CD4-positive, alpha-beta T cell treated with Interleukin-6 for 4 hours (primary cell): ENCODE measurements around the gene E4F1.

Experiments used
- DNase-seq: peaks from one replicate; pipeline ENCODE4 v3.0.0-alpha.2; 2020; ENCODE audit warnings: mixed read lengths

E4F1 gene, protein sequence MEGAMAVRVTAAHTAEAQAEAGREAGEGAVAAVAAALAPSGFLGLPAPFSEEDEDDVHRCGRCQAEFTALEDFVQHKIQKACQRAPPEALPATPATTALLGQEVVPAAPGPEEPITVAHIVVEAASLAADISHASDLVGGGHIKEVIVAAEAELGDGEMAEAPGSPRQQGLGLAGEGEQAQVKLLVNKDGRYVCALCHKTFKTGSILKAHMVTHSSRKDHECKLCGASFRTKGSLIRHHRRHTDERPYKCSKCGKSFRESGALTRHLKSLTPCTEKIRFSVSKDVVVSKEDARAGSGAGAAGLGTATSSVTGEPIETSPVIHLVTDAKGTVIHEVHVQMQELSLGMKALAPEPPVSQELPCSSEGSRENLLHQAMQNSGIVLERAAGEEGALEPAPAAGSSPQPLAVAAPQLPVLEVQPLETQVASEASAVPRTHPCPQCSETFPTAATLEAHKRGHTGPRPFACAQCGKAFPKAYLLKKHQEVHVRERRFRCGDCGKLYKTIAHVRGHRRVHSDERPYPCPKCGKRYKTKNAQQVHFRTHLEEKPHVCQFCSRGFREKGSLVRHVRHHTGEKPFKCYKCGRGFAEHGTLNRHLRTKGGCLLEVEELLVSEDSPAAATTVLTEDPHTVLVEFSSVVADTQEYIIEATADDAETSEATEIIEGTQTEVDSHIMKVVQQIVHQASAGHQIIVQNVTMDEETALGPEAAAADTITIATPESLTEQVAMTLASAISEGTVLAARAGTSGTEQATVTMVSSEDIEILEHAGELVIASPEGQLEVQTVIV

DNA sequence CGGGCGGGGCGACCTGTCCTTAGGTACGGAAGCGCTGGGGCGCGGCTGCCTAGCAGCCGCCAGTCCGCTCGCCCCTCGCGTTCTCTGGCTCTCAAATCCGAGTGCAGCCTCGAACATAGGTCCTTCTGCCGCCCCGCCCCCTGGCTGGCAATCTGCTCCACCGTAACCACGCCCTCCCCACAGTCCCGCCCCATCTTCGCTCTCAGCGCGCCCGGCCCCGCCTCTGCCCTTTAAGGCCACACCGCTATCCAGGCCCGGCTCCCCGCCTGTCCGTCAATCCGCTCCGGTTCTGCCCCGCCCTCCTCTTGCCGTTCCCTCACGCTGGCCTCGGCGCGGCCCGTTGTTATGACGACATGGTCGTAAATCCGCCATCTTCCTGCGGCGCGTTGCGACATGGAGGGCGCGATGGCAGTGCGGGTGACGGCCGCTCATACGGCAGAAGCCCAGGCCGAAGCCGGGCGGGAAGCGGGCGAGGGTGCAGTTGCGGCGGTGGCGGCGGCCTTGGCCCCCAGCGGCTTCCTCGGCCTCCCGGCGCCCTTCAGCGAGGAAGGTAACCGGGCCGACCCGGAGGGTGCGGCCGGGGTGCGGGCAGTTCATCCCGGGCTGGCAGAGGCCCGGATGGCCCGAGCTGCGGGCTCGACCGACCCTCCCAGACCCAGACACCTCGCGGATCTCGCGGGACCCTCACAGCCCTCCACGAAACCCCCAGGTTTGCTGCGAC, at the start of gene E4F1:
Gene E4F1, plus strand, starts transcription at position 371 of the 721 bp plus-strand sequence. Its CDS starts 23 bp downstream, at position 394.
- peak; percentile 88 for DNase-seq

DNA sequence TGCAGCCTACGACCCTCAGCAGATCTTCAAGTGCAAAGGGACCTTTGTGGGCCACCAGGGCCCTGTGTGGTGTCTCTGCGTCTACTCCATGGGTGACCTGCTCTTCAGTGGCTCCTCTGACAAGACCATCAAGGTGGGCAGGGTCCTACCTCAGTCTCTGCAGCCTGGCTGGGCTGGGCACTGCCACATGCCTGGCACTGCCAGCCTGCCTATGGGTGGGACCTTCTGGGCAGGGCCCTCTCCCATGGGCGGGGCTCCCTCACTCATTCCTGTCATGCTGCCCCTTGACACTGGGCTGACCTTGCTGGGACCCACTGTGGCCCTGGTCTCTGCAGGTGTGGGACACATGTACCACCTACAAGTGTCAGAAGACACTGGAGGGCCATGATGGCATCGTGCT, 49.5 kb upstream of the E4F1 start:
- no peak for DNase-seq

DNA sequence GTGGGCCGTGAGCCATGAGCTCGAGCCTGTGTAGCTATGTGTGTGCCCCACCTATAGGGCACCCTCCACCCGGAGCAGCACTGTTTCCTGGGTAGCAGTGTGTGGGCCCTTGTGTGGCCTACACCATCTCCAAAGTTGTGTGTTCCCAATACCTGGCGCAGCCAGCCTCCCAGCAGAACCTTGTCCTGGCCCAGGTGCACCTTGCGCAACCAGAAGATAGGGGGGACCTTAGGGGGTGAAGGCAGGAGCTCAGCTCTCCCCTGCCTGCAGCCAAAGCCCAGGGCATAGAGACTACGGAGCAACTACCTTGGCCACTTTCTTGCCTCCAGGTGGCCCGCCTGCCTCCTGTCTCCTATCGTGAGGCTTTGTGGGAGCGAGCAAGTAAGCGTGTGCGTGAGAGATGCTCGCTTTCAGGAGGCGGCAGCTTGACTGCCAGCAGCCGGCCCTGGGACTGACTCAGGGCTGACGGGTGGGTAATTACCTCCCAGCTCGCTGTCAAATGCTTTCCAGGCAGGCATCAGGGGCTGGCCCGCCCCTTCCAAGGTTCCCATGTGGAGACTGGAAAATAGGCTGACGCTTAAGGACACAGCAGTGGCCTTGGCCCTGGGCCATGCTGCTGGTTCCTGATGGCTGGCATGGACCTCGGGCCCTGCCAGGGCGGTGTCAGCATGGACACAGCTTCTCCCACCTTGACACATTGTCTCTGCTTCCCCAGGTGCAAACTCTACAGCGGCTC, 48.8 kb upstream of the E4F1 start:
- no peak for DNase-seq

DNA sequence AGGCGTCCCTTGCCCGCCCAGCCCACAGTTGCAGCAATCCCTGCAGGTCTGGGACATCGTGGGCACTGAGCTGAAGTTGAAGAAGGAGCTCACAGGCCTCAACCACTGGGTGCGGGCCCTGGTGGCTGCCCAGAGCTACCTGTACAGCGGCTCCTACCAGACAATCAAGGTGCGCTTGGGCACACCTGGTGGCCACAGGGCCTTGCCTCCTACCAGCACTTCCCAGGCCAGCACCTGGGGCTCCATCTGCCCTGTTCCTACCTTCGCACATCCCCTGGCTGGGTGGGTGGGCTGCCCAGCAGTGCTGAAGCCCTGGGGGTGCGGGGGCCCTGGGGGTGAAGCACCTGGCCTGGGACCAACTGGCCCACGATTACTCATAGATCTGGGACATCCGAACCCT, 47.9 kb upstream of the E4F1 start:
- DNase-seq: no peak

DNA sequence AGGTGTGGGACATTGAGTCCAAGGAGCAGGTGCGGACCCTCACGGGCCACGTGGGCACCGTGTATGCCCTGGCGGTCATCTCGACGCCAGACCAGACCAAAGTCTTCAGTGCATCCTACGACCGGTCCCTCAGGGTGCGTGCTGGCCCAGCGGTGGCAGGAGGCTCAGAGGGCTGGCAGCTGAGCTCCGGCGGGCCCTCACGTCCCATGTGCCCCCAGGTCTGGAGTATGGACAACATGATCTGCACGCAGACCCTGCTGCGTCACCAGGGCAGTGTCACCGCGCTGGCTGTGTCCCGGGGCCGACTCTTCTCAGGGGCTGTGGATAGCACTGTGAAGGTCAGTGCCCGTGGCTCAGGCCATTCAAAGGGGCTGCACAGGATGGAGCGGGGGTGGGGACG, 47.3 kb upstream of the E4F1 start:
- DNase-seq: no peak

DNA sequence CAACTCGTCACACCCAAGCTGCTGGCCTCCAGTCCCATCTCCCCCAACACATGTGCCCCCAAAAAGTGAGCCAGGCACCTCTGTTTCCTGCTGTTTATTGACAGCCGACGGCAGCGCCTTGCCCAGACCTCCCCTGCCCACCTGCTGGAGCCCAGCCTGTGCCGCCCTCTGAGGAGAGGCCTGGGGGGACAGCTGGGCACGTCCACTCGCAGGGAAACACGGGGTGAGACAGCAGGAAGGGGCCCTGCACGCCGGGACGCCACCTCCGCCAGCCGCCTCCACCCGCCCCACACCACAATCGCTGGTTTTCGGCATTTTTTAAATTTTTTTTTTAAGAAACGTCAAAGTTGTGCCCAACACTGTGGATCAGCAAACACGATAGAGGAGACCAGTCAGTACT, 46.3 kb upstream of the E4F1 start:
- DNase-seq: no peak

DNA sequence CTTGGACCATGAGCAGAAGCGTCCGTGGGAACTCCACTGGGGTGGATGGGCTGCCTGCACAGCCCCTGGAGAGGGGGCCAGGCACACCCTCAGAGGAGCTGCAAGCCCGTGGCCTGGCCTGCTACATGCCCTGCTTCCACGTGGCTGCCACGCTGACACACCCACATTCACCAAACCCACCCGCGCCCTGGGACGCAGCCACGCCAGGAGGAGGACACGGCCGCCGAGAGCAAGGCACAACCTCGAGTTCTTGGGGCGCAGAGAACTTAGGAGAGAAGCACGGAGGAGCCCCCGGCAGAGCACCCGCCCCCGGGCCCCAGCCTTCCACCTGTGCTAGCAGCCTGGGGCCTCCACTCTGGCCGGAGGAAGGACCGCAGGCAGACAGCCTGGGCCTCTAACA, 45.8 kb upstream of the E4F1 start:
- no peak for DNase-seq

DNA sequence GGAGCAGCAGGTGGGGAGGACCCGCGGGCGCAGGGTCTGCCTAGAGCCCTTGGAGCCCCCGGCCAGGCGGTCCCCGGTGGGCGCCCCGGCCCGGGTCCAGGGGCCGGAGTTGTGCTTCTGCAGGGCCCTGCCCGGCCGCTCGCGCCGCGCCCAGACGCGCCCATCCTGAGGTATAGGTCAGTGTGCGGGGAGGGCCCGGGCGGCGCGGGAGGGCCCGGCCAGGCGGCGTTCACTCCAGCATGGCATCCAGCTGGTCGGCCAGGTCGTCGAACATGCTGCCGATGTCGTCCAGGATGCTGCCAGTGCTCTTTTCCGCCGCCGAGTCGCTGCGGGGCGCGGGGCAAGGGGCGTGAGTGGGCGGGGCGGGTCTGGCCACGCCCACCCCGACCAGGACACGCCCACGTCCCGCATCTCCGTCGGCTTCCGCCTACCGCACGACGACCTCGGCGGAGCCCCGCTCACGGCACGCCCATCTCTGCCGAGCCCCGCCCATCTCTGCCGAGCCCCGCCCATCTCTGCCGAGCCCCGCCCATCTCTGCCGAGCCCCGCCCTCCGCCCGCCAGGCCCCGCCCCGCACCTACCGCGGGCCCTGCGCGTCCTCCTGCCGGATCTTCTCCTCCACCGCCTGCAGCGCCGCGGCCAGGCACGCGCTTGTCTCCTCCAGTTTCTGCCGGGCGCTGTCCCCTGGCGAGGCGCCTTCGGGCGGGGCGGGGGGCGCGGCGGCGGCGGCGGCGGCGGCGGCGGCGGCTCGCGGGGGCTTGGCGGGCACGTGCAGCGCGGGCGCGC, 44.9 kb upstream of the E4F1 start:
- DNase-seq: peak; percentile 26

DNA sequence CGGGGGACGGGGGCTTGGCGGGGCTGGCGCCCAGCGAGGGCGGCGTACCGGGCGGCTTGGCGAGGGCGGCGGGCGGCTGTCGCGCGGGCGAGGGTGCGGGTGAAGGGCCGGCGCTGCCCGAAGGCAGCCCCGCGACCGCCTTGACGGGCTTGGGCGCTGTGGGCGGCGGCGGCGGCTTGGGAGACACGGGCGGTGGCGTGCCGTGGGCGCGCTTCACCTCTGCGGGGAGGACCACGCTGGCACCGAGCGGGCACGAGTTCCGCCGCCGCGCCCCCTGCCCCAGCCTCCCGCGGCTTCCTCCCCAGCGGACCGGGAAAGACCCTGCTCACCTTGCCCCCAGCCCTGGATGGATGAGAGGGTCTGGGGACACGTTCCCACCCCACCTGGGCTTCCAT, 44.3 kb upstream of the E4F1 start:
- no peak for DNase-seq

DNA sequence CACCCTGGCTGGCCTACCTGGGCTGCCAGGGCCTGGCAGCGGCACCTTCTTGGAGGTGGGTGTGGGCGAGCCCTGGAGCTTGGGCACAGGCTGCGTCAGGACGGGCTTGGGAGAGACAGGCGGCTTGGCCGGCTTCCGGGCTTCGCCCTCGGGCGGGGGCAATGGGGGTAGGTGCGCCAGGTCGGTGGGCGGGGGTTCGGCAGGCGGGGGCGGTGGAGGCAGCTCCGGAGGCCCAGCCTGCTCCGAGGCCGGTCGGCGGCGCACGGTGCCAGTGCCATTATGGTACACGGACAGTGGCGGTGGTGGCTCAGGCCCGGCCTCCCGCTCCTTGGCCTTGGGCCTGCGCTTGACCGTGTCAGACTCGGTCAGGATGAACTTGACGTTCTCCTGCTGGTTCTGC, 43.8 kb upstream of the E4F1 start:
- DNase-seq: no peak

DNA sequence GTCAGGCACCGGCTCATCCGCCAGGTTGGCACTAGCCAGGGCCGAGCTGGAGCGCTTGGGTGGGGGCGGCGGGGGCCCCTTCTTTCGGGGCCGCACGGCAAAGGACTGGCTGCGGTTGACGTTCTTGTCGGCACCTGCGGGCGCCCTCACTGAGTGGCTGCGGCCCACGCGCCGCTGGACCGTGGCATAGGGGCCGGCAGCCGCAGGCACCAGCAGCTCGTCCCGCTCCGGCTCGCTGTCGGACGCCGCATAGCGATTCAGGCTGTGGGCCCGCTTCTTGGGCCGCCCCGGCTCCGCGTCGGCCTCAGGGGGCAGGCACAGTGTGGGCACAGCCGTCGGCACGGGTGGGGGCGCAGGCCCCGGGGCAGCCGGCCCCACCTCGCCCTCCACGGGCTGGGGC, 42.9 kb upstream of the E4F1 start:
- no peak for DNase-seq

DNA sequence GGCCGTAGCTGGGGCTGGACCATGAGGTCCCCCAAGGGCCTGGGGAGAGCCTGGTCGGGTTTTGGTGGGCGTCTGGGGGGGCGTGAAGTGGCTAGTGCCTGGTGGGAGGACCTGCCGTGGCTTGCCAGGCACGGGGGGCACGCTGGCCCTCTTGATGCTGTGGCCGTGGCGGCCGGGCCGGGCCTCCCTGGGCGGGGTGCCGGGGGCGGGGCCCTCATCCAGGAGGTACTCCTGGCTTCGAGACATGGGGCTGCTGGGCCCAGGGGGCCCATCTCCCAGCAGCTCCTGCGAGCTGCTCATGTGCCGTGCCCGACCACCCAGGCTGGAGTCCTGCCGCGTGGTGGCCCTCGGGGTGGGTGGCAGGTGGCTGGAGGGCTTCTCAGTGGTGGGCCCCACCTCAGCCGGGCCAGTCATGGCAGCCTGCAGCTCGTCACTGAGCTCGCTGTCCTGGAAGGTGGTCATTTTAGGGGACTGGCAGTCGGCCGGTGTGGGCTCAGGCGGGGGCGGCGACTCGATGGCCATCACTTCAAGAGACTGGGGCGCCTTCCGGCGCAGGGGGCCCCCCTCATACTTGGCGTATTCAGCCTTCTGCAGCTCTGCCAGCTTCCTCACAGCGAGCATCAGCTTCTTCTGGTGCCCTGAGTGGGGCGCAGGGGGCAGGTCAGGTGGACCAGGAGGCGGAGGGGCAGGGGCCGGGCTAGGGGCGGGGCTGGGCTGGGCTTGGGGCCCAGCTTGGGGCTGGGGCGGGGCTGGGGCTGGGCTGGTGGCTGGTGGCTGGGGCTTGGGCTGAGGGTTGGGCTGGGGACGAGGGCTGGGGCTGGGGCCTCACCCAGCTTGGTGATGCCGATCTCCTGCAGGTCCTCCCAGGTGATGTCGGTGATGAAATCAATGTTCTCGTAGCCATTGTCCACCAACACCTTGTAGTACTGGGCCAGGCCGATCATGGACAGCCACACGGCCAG, 42.1 kb upstream of the E4F1 start:
- no peak for DNase-seq

DNA sequence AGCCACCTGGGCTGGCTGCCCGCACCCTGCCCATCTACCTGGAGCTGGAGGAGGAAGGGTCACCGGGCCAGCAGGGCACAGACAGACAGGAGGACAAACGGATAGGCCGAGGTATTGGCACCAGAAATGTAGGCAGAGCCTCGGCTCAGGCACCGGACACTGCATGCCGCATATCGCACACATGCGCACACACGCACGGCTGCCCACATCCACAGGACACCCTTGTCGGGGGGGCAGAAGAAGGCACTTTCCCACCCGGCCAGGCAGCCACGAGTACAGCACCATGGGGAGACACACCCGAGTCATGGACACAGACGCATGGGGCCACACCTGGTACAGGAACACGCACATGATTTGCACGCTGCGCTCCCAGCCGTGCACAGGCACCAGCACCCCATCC, 41.4 kb upstream of the E4F1 start:
- no peak for DNase-seq

DNA sequence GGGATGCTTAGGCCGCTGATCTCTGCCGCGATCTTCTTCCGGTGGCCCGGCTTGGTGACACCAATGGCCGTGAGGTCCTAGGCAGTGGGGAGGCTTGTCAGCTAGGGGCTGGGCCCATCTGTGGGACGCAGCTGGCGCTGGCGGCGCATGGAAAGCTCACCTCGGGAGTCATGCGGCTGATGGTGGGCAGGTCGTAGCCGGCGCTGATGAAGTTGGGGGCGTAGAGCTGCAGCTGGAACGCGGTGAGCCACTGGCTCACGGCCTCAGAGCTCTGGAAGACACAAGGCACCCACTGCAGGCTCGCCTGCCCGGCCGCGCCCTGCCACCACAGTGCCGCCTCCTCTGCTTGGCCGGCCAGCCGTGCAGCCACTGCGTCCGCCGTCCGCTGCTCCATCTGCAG, 39.7 kb upstream of the E4F1 start:
- no peak for DNase-seq

DNA sequence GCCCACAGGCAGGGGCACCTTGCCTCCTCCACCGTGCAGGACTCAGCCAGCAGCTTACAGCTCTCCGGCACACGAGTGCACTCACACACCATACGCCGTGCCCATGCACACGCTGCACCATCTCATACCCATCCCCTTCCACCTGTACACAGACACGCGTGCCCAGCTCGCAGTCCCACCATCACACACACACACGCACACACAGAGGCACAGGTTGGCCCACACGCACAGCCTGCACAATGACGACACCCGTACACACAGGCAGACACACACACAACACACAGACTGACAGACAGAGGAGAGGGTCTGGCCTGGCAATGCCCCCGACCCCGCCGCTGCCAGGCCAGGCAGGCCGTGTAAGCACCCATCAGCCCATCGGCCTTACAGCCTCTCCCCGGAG, 39.0 kb upstream of the E4F1 start:
- no peak for DNase-seq

DNA sequence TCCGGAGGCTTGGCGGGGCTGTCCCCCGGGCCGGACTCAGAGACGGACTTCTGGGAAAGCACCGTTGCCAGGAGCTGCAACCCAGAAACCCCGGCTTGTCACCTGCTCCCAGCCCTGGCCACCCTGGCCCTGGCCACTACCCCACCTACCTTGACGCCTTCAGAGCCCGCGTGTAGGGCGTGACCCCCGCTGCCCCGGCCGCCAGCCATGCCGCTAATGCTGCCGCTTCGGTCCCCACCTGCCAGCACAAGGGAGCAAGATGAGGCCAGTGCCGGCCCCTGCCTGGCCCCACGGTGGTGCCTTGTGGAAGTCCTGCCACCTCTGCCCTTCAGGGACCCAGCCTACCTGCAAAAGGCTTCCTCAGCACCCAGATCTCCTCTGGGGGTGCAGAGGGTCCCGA, 38.4 kb upstream of the E4F1 start:
- DNase-seq: no peak

DNA sequence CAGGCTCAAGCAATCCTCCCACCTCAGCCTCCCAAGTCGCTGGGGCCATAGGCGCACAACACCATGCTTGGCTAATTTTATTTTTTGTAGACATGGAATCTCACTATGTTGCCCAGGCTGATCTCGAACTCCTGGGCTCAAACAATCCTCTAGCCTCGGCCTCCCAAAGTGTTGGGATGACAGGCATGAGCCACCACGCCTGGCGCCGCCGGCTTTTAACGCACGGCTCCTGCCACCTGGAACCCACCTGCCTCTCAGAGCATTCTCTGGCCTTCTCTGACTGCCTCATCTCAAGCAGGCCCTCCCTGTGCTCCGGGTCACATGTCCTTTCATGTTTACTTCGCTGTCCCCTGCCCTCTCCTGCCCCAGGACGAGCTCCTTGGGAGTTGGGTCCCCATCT, 37.3 kb upstream of the E4F1 start:
- no peak for DNase-seq

DNA sequence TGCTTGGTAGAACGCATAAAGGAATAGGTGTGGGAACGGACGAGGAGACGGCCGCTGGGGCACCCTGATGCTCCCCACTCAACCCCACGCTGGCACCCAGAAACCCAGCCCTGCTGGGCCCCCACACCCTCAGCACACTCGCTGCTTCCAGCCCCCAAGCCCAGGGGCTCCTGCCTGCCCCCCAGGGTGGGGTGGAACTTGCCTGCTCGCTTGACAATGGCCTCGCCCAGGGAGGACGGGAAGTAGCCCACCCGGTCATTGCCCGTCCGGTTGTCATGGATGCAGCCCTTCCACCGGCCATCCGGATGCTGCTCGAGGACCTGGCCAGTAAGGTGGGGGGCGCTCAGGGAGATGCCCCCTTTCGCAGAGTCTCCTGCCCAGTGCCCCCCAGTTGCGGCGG, 36.9 kb upstream of the E4F1 start:
- DNase-seq: no peak

DNA sequence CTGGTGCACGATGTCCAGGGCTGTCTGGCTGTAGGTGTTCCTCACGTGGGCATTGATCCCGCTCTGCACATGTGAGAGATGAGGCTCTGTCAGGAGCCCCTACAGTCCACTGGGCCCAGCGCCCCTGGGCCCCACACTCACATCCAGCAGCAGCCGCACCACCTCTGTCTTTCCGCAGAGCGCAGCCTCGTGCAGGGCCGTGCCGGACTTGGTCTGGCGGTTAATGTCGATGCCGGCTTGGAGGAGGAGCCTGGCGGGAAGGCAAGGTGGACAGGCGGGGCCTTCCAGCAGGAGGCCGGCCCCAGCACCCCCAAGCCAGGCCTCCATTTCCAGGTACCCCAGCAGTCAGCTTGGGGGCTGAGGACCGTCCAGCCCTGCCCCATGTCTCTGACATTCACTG, 36.2 kb upstream of the E4F1 start:
- no peak for DNase-seq

DNA sequence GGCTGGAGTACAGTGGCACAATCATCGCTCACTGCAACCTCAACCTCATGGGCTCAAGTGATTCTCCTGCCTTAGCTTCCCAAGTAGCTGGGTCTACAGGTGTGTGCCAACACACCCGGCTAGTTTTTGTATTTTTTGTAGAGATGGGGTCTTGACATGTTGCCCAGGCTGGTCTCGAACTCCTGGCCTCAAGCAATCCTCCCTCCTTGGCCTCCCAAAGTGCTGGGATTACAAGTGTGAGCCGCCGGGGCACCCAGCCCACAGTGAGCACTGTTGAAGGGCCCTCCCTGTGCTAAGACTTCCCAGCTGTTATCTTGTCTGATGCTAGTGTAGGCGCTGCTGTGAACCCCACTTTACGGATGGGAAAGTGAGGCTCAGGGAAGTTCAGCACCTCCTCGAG, 35.0 kb upstream of the E4F1 start:
- DNase-seq: no peak
